B cell (primary cell): ENCODE results near the gene FUCA1. TPM values are rescaled to one million over a fixed set of nuclear protein-coding genes. Genes with fewer than 3 reads are reported as not detected.

Experiments used
- ATAC-seq: fragments of 200-7000 bp; cut with Tn5 transposase; one replicate; pipeline ENCODE4 v1.10.0; 2021; ENCODE audit warnings: low read depth, mild to moderate bottlenecking, moderate number of reproducible peaks, moderate library complexity
- CTCF ChIA-PET: fragments of 350-600 bp; sonication (Branson Sonifier 250); formaldehyde crosslinking; loops from one replicate; lab custom pipeline; 2021; ENCODE audit warnings: antibody characterized with exemption, inconsistent platforms; lab: Charles Lee
- POLR2A ChIA-PET: fragments of 350-600 bp; sonication (Branson Sonifier 250); formaldehyde crosslinking; loops from one replicate; lab custom pipeline; 2021; ENCODE audit warnings: antibody characterized with exemption; lab: Charles Lee
- DNase-seq: peaks from one replicate; pipeline ENCODE4 v3.0.0; 2013
- H2AFZ ChIP-seq: 2 replicates; pipeline ENCODE4 v1.6.1; 2012; ENCODE audit warnings: mild to moderate bottlenecking, low read depth, low read length; ENCODE audit not compliant: insufficient read depth, poor library complexity, severe bottlenecking
- H3K27ac ChIP-seq, 2 donors: 1 replicate in 1 of 2; 2 replicates in 1 of 2; pipeline ENCODE4 v1.5.1; 2012 to 2013; ENCODE audit warnings: low read length in 2 of 2, mild to moderate bottlenecking in 2 of 2, moderate library complexity in 1 of 2
- H3K27me3 ChIP-seq, 4 experiments: fragments of 200-600 bp in 1 of 4; sonication (generic) in 1 of 4; replicated peaks in 1 of 4; 1 replicate in 2 of 4; 2 replicates in 2 of 4; pipeline versions ENCODE4 v1.6.1 to v1.7.0; 2013 to 2016; ENCODE audit warnings: low read length in 3 of 4, mild to moderate bottlenecking in 2 of 4, mixed read lengths in 1 of 4, moderate library complexity in 1 of 4; ENCODE audit not compliant: insufficient read depth in 4 of 4, control insufficient read depth in 3 of 4; ENCODE audit errors: control extremely low read depth in 1 of 4
- H3K36me3 ChIP-seq, 2 experiments: replicated peaks in 1 of 2; 1 replicate in 1 of 2; 2 replicates in 1 of 2; pipeline versions ENCODE4 v1.6.1 to v1.7.1; 2013; ENCODE audit warnings: low read length in 1 of 2; ENCODE audit not compliant: insufficient read depth in 2 of 2, control insufficient read depth in 1 of 2; ENCODE audit errors: control extremely low read depth in 1 of 2, extremely low read depth in 1 of 2
- H3K4me1 ChIP-seq, 2 donors: fragments of 200-600 bp in 1 of 2; sonication (generic) in 1 of 2; 1 replicate in 1 of 2; 2 replicates in 1 of 2; pipeline versions ENCODE4 v1.5.1 to v1.6.1; 2013 to 2017; ENCODE audit warnings: low read length in 2 of 2; ENCODE audit not compliant: control insufficient read depth in 2 of 2, insufficient read depth in 2 of 2
- H3K4me2 ChIP-seq: replicated peaks from 2 replicates; pipeline ENCODE3; 2012; ENCODE audit warnings: mild to moderate bottlenecking, low read depth, low read length; ENCODE audit not compliant: poor library complexity, severe bottlenecking
- H3K4me3 ChIP-seq, 5 experiments: fragments of 200-600 bp in 1 of 5; sonication (generic) in 1 of 5; 1 replicate in 3 of 5; 2 replicates in 2 of 5; pipeline versions ENCODE4 v1.5.1 to v1.7.0; 2011 to 2016; ENCODE audit warnings: low read length in 4 of 5, mild to moderate bottlenecking in 4 of 5, low read depth in 2 of 5, control low read depth in 1 of 5, moderate library complexity in 1 of 5; ENCODE audit not compliant: insufficient read depth in 1 of 5; ENCODE audit errors: control extremely low read depth in 1 of 5, extremely low read depth in 1 of 5
- H3K79me2 ChIP-seq: fragments of 200-600 bp; sonication (generic); one replicate; pipeline ENCODE4 v1.6.0; 2016; ENCODE audit warnings: low read length; ENCODE audit not compliant: control insufficient read depth, insufficient read depth
- H3K9ac ChIP-seq: fragments of 200-600 bp; sonication (generic); 2 replicates; pipeline ENCODE4 v1.6.1; 2017; ENCODE audit warnings: mild to moderate bottlenecking, low read length, moderate library complexity
- H3K9me3 ChIP-seq, 3 donors: one replicate each; pipeline versions ENCODE4 v1.6.1 to v1.7.1; 2013; ENCODE audit warnings: low read length in 2 of 3; ENCODE audit not compliant: control insufficient read depth in 2 of 3, insufficient read depth in 1 of 3; ENCODE audit errors: control extremely low read depth in 1 of 3
- H4K20me1 ChIP-seq: 2 replicates; pipeline ENCODE4 v1.6.0; 2012; ENCODE audit warnings: mild to moderate bottlenecking, low read length; ENCODE audit not compliant: insufficient read depth, control insufficient read depth, poor library complexity, severe bottlenecking
- H3K27ac Mint-ChIP-seq: one replicate; pipeline ENCODE4 v1.8.0; 2021; ENCODE audit warnings: mixed read lengths
- H3K27me3 Mint-ChIP-seq: one replicate; pipeline ENCODE4 v1.8.0; 2021; ENCODE audit warnings: mixed read lengths
- H3K4me1 Mint-ChIP-seq: one replicate; pipeline ENCODE4 v1.8.0; 2021; ENCODE audit warnings: mixed read lengths
- H3K4me3 Mint-ChIP-seq: one replicate; pipeline ENCODE4 v1.8.0; 2021; ENCODE audit warnings: mixed read lengths
- H3K9me3 Mint-ChIP-seq: one replicate; pipeline ENCODE4 v1.8.0; 2022; ENCODE audit warnings: mixed read lengths; ENCODE audit not compliant: insufficient read depth
- EZH2 ChIP-seq: IDR thresholded peaks from 2 replicates; pipeline ENCODE4 v1.6.1; 2012; ENCODE audit warnings: borderline replicate concordance, low read depth, mild to moderate bottlenecking, moderate library complexity, low read length; ENCODE audit not compliant: insufficient read depth, poor library complexity, severe bottlenecking
- WGBS: methylation state at CpG from one replicate; pipeline ENCODE4 v1.1.5; 2013; ENCODE audit warnings: missing lambda C conversion rate; ENCODE audit not compliant: insufficient coverage; 5-methylcytosine and 5-hydroxymethylcytosine counted together
- intact Hi-C: fragments of 100-400 bp; cut with micrococcal nuclease; formaldehyde crosslinking; loops from one replicate; pipeline ENCODE4 v1.10.0; 2022
- polyA plus RNA-seq: library from polyadenylated mRNA; depleted of rRNA; stranded (reverse); fragments of >200 nt; gene quantifications from 2 replicates; pipeline ENCODE4 v1.2.3, GENCODE V29; 2012
- total RNA-seq, 2 donors: library from RNA; stranded (reverse); fragments of 120-200 nt in 1 of 2; gene quantifications; 1 replicate in 1 of 2; 2 replicates in 1 of 2; pipeline versions ENCODE4 v1.2.3 to v1.2.4, GENCODE V29; 2013 to 2022

Gene FUCA1
- total and polyA plus RNA-seq, 2 donors (not counting 1 experiment from before 2014, with no cell fraction given) = 8.0 to 19.3 TPM

DNA sequence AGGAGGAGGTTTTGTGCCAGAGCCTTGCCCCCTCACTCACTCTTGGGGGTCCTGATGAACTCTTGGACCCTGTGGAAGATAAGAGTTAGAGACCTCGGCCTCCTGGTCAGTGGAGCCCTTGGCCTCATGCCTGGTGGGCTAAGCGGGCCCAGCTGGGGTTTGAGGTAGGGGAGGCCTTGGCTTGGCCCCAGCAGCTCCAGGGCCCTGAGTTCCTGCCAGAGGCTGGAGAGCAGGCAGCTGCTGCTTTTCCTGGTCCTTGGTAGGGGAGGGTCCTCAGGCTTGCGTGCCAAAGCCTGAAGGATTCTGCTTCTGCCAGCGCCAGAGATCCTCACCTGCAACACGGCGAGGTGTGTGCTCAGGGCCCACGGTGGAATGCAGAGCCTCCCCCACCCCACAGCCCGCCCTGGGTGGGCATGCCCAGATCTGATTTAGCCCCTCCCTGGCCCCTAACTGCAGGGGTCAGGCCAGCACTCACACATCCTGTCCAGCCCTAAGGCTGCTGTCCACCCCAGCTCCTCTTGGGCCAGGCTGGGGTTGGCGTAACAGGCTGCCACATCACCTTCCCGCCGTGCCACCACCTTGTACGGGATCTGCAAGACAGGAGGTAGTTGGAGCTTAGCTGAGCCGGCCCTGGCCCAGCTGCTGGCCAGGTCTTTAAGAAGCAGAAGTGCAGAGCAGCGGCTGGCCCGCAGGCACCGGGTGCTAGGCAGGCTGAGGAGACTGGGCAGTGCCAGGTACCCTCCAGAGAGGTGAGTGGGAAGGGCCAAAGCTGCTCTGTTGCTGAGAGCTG lies 72.2 kb downstream of the FUCA1 start:
- H3K9ac ChIP-seq = no peak overlapping the region
- H3K4me3 ChIP-seq = no peak overlapping the region
- DNase-seq (no peak), ATAC-seq (no peak)
- H3K27me3 ChIP-seq = no peaks in the 10 kb centered on the region
- no peak for TF ChIP-seq EZH2
- no peaks in the 10 kb centered on the region for H3K27me3 Mint-ChIP-seq
- H3K9me3 ChIP-seq = peaks cover 0 to 3% (median 0%) of the 10 kb centered on the region in 3 donors
- H3K9me3 Mint-ChIP-seq = no peaks in the 10 kb centered on the region
- ChIA-PET POLR2A (interaction anchor here (0.6 kb wide), 1 partner anchor 51 kb away, joined by 5 read pairs; no protein-coding TSS in a partner anchor), CTCF (no interaction called here)
- peaks cover 14 to 23% of the 10 kb centered on the region in 2 donors for H3K4me1 ChIP-seq
- no peak overlapping the region for H3K27ac ChIP-seq
- peaks cover 0 to 21% of the 10 kb centered on the region in 2 experiments for H3K36me3 ChIP-seq
- no peak overlapping the region for H2AFZ ChIP-seq
- 99% methylated on average over 13 of the region's 16 CpGs for WGBS
- intact Hi-C loops = no loop called here
- peaks cover 23% of the 10 kb centered on the region for H3K4me1 Mint-ChIP-seq
- no peak overlapping the region for H3K27ac Mint-ChIP-seq
- H3K4me2 ChIP-seq = no peak overlapping the region
- no peak overlapping the region for H3K4me3 Mint-ChIP-seq
- H4K20me1 ChIP-seq = no peaks in the 10 kb centered on the region
- H3K79me2 ChIP-seq = peaks cover 14% of the 10 kb centered on the region

Other genes starting within 250 kb of the FUCA1 start
- 1,439 and 1,539 TPM in 2 replicates for gene RPL11, start 176.5 kb downstream of the FUCA1 start, total RNA-seq
- 1,373 and 1,928 TPM in 2 replicates for gene RPL11, start 176.5 kb downstream of the FUCA1 start, polyA plus RNA-seq
- 53.0 and 56.6 TPM in 2 replicates for gene ELOA, start 124.8 kb downstream of the FUCA1 start, total RNA-seq
- gene ELOA, start 124.8 kb downstream of the FUCA1 start, polyA plus RNA-seq = 12.9 and 17.6 TPM in 2 replicates
- gene PITHD1, start 89.9 kb downstream of the FUCA1 start, total RNA-seq = 56.7 and 62.2 TPM in 2 replicates
- 32.4 and 66.3 TPM in 2 replicates for gene PITHD1, start 89.9 kb downstream of the FUCA1 start, polyA plus RNA-seq
- gene LYPLA2, start 77.1 kb downstream of the FUCA1 start, total RNA-seq = 50.6 and 52.2 TPM in 2 replicates
- 41.4 and 60.5 TPM in 2 replicates for gene LYPLA2, start 77.1 kb downstream of the FUCA1 start, polyA plus RNA-seq
- 12.1 TPM in 2 replicates for gene GALE, start 67.5 kb downstream of the FUCA1 start, total RNA-seq
- 8.6 and 9.4 TPM in 2 replicates for gene GALE, start 67.5 kb downstream of the FUCA1 start, polyA plus RNA-seq
- gene HMGCL, start 42.9 kb downstream of the FUCA1 start, total RNA-seq = 35.9 and 41.2 TPM in 2 replicates
- gene HMGCL, start 42.9 kb downstream of the FUCA1 start, polyA plus RNA-seq = 13.7 and 18.5 TPM in 2 replicates
- 45.6 and 47.4 TPM in 2 replicates for gene CNR2, start 45.1 kb upstream of the FUCA1 start, total RNA-seq
- 45.5 and 63.4 TPM in 2 replicates for gene CNR2, start 45.1 kb upstream of the FUCA1 start, polyA plus RNA-seq
- gene PNRC2, start 91.5 kb upstream of the FUCA1 start, total RNA-seq = 168 and 174 TPM in 2 replicates
- 89.8 and 104 TPM in 2 replicates for gene PNRC2, start 91.5 kb upstream of the FUCA1 start, polyA plus RNA-seq
- 213 and 223 TPM in 2 replicates for gene SRSF10, start 112.0 kb upstream of the FUCA1 start, total RNA-seq
- 98.6 and 231 TPM in 2 replicates for gene SRSF10, start 112.0 kb upstream of the FUCA1 start, polyA plus RNA-seq
- not detected in 2 replicates for gene MYOM3, start 243.8 kb upstream of the FUCA1 start, total RNA-seq
- gene MYOM3, start 243.8 kb upstream of the FUCA1 start, polyA plus RNA-seq = not detected in 2 replicates